ENCODE measurements around the gene CECR2. TPM values are rescaled to one million over a fixed set of nuclear protein-coding genes. Genes with fewer than 3 reads are reported as not detected.

Gene CECR2
- total and polyA plus RNA-seq, 2 of the 8 experiments (the other 6 are each of a cell fraction or from before 2014, with no cell fraction given), result 18.3 to 123 TPM

- CTCF ChIA-PET (ENCODE audit: partially characterized antibody), result interaction anchor here (0.7 to 1.6 kb wide), 4 partner anchors 25 to 311 kb away, joined by 3 to 5 read pairs (median 3); no protein-coding TSS in a partner anchor
- H3K27ac ChIP-seq (ENCODE audit: low read depth, low read length), result no peak overlapping the region
- H3K4me2 ChIP-seq (ENCODE audit: insufficient read depth in 1 of 2, low read depth in 2 of 2, low read length in 2 of 2), result no peak overlapping the region
- H3K79me1 ChIP-seq (ENCODE audit: low read depth, low read length), result peaks cover 11% of the 10 kb centered on the region; the same call in 1 of the 2 replicates
- no peak overlapping the region for H3K4ac ChIP-seq (replicated peaks; ENCODE audit: insufficient read length, low read depth, low read length)
- WGBS, 2 experiments (ENCODE audit: extremely low coverage in 1 of 2, insufficient coverage in 1 of 2, insufficient read length in 1 of 2, insufficient replicate concordance in 2 of 2, low coverage in 1 of 2, low lambda C conversion rate in 2 of 2, missing lambda C conversion rate in 1 of 2), result 83% methylated on average over 2 of the region's 2 CpGs; no CpG with 5 or more reads in 1 of the 2 experiments
- no peak overlapping the region for H2AFZ ChIP-seq (ENCODE audit: low read length)
- no peak overlapping the region for H2BK12ac ChIP-seq (ENCODE audit: low read depth, low read length)
- H3K27me3 ChIP-seq (replicated peaks in 1 of 4; ENCODE audit: control insufficient read depth in 3 of 4, extremely low read depth in 1 of 4, insufficient read depth in 3 of 4, low read length in 3 of 4), result no peaks in the 10 kb centered on the region
- no peak overlapping the region for H2BK15ac ChIP-seq (ENCODE audit: low read length)
- no peak overlapping the region for H3K4me3 ChIP-seq (ENCODE audit: extremely low read depth in 1 of 4, insufficient read depth in 2 of 4, low read depth in 3 of 4, low read length in 4 of 4)
- FAIRE-seq, result no peak
- no peak overlapping the region for H2BK20ac ChIP-seq (ENCODE audit: low read length)
- no peak overlapping the region for H3K18ac ChIP-seq (ENCODE audit: extremely low read depth, low read length)
- no peak overlapping the region for H4K91ac ChIP-seq (replicated peaks; ENCODE audit: insufficient read length, low read length)
- no peak overlapping the region for H2BK5ac ChIP-seq (ENCODE audit: low read depth, low read length)
- H2BK120ac ChIP-seq (replicated peaks; ENCODE audit: low read depth, low read length), result no peak overlapping the region
- H3K23me2 ChIP-seq (ENCODE audit: low read depth, low read length), result no peaks in the 10 kb centered on the region
- no peak overlapping the region for H4K8ac ChIP-seq (ENCODE audit: extremely low read depth, insufficient read depth, low read length)
- peaks cover 2 to 26% (median 9%) of the 10 kb centered on the region in 4 experiments; a peak in 5 of 8 replicates for H3K36me3 ChIP-seq (ENCODE audit: control insufficient read depth in 2 of 4, insufficient read depth in 4 of 4, low read length in 3 of 4)
- peaks cover 0 to 85% of the 10 kb centered on the region in 2 experiments; a peak in 3 of 4 replicates for H3K79me2 ChIP-seq (ENCODE audit: control insufficient read depth in 1 of 2, insufficient read depth in 2 of 2, low read length in 2 of 2)
- peaks cover 11 to 13% of the 10 kb centered on the region in 2 experiments for H4K20me1 ChIP-seq (replicated peaks in 1 of 2; ENCODE audit: control insufficient read depth in 1 of 2, insufficient read depth in 2 of 2, low read length in 2 of 2)
- H3K56ac ChIP-seq (replicated peaks; ENCODE audit: insufficient read length, low read depth, low read length), result no peak overlapping the region
- H2AK5ac ChIP-seq (ENCODE audit: low read depth, low read length), result no peak overlapping the region
- H3K4me1 ChIP-seq (replicated peaks in 1 of 4; ENCODE audit: control insufficient read depth in 3 of 4, insufficient read depth in 4 of 4, low read length in 3 of 4), result no peaks in the 10 kb centered on the region
- DNase-seq (ENCODE audit: low read depth in 1 of 2, low spot score in 2 of 2), result no peak
- POLR2A ChIA-PET (ENCODE audit: partially characterized antibody), result interaction anchor here (0.7 to 1.6 kb wide), 3 partner anchors 9 to 226 kb away, joined by 3 read pairs; no protein-coding TSS in a partner anchor
- H3K9me3 ChIP-seq (ENCODE audit: insufficient read depth in 2 of 2, low read depth in 1 of 2, low read length in 1 of 2), result no peaks in the 10 kb centered on the region
- no peak overlapping the region for H3K23ac ChIP-seq (ENCODE audit: insufficient read length)
- H3K14ac ChIP-seq (ENCODE audit: insufficient read length), result no peak overlapping the region
- no peak overlapping the region for H4K5ac ChIP-seq (ENCODE audit: insufficient read length, low read depth, low read length)
- no peak overlapping the region for H3K9ac ChIP-seq (replicated peaks in 1 of 4; ENCODE audit: extremely low read depth in 1 of 4, low read depth in 3 of 4, low read length in 3 of 4)
- TF ChIP-seq CEBPB (IDR thresholded peaks at IDR 0.05; ENCODE audit: low read depth, low read length) (no peak), HDAC6 (IDR thresholded peaks at IDR 0.05; ENCODE audit: low read depth, low read length) (no peak), EGR1 (IDR thresholded peaks at IDR 0.05; ENCODE audit: borderline replicate concordance, low read depth, low read length) (no peak), JUND (IDR thresholded peaks at IDR 0.05; ENCODE audit: low read length) (no peak), RNF2 (IDR thresholded peaks at IDR 0.05; ENCODE audit: borderline replicate concordance, low read depth, low read length, missing control alignments, poor library complexity, severe bottlenecking) (no peak), NANOG (IDR thresholded peaks at IDR 0.05; ENCODE audit: insufficient read depth, low read depth, low read length, poor library complexity, severe bottlenecking) (no peak), SIN3A (conservative IDR thresholded peaks at IDR 0.05 in 1 of 2, IDR thresholded peaks at IDR 0.05 in 1 of 2; ENCODE audit: low read depth in 1 of 2, low read length in 2 of 2) (no peak), FOSL1 (IDR thresholded peaks at IDR 0.05; ENCODE audit: insufficient read depth, low read depth, low read length) (no peak)
- TF ChIP-seq, protein P1, sequence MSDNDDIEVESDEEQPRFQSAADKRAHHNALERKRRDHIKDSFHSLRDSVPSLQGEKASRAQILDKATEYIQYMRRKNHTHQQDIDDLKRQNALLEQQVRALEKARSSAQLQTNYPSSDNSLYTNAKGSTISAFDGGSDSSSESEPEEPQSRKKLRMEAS (IDR thresholded peaks at IDR 0.05), result no peak
- TF ChIP-seq, protein P2, sequence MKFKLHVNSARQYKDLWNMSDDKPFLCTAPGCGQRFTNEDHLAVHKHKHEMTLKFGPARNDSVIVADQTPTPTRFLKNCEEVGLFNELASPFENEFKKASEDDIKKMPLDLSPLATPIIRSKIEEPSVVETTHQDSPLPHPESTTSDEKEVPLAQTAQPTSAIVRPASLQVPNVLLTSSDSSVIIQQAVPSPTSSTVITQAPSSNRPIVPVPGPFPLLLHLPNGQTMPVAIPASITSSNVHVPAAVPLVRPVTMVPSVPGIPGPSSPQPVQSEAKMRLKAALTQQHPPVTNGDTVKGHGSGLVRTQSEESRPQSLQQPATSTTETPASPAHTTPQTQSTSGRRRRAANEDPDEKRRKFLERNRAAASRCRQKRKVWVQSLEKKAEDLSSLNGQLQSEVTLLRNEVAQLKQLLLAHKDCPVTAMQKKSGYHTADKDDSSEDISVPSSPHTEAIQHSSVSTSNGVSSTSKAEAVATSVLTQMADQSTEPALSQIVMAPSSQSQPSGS (IDR thresholded peaks at IDR 0.05; ENCODE audit: low read length), result no peak
Measured at GRCh38 chr22:17483688-17484372, 114.6 kb downstream of the CECR2 start.
